Testis (tissue), 2 donors: ENCODE measurements around the gene MED10.

Source experiments
- POLR2A ChIP-seq: fragments of 450-650 bp; IDR thresholded peaks from one replicate; pipeline ENCODE4 v1.6.1; 2017; ENCODE audit warnings: antibody characterized with exemption, mild to moderate bottlenecking, moderate library complexity
- TF ChIP-seq, protein P1 (sequence below), 3 experiments: fragments of 450-650 bp in 2 of 3; fragments of 200-600 bp in 1 of 3; sonication (generic) in 1 of 3; IDR thresholded peaks; one replicate each; pipeline ENCODE4 v1.5.1; 2016 to 2019; ENCODE audit warnings: antibody characterized with exemption in 3 of 3, mild to moderate bottlenecking in 2 of 3, moderate library complexity in 1 of 3

DNA sequence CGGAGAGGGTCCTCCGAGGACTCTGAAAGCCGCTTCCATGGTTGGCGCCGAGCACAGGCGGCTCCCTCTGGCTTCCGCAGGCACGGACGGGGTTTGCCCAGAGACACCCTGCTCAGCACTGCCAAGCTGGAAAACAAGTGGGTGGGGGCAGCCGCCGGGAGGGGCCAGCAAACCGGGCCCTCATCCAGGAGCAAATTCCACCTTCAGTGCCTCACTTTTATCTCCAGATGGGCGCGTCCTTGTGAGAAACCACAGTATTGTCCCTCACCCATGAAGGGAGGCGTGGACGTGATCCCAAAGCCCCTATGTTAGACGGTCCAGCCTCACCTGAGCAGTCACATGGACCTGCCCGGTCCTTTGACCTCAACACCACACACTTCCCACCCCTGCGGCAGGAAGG lies 29.0 kb downstream of the MED10 start:
- TF ChIP-seq, protein P1, sequence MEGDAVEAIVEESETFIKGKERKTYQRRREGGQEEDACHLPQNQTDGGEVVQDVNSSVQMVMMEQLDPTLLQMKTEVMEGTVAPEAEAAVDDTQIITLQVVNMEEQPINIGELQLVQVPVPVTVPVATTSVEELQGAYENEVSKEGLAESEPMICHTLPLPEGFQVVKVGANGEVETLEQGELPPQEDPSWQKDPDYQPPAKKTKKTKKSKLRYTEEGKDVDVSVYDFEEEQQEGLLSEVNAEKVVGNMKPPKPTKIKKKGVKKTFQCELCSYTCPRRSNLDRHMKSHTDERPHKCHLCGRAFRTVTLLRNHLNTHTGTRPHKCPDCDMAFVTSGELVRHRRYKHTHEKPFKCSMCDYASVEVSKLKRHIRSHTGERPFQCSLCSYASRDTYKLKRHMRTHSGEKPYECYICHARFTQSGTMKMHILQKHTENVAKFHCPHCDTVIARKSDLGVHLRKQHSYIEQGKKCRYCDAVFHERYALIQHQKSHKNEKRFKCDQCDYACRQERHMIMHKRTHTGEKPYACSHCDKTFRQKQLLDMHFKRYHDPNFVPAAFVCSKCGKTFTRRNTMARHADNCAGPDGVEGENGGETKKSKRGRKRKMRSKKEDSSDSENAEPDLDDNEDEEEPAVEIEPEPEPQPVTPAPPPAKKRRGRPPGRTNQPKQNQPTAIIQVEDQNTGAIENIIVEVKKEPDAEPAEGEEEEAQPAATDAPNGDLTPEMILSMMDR (IDR thresholded peaks at IDR 0.05): no peak
- TF ChIP-seq POLR2A: no peak
